Brain pericyte (primary cell): Measurements from ENCODE around the gene NFS1.
"Not testable (repeated sequence)": the region's sequence is repeated elsewhere in the genome, so short reads cannot be mapped to it uniquely, and the experiment has no call there.

Experiments used
- DNase-seq: peaks from one replicate; pipeline ENCODE4 v3.0.0-alpha.2; 2012; ENCODE audit warnings: low read depth, low spot score

NFS1 gene

GRCh38 chr20:35729836-35730582 lies 30.9 kb upstream of the NFS1 start:
- no peak for DNase-seq

GRCh38 chr20:35729283-35729807 lies 30.2 kb upstream of the NFS1 start:
- no peak for DNase-seq

- DNase-seq, result no peak
Observed at GRCh38 chr20:35726842-35727711, 27.9 kb upstream of the NFS1 start.

- no peak for DNase-seq
Observed at GRCh38 chr20:35724321-35725230, 25.4 kb upstream of the NFS1 start.

- not testable (repeated sequence) for DNase-seq
Observed at GRCh38 chr20:35723652-35724320, 24.6 kb upstream of the NFS1 start.

- DNase-seq, result not testable (repeated sequence)
Observed at GRCh38 chr20:35723275-35723639, 24.1 kb upstream of the NFS1 start.

GRCh38 chr20:35721621-35722020 lies 22.5 kb upstream of the NFS1 start:
- DNase-seq, result no peak

GRCh38 chr20:35721219-35721618 lies 22.1 kb upstream of the NFS1 start:
- DNase-seq, result no peak

GRCh38 chr20:35720165-35721123 lies 21.3 kb upstream of the NFS1 start:
- DNase-seq, result no peak

- no peak for DNase-seq
Observed at GRCh38 chr20:35719717-35720116, 20.6 kb upstream of the NFS1 start.

GRCh38 chr20:35718972-35719635 lies 20.0 kb upstream of the NFS1 start:
- no peak for DNase-seq

- DNase-seq, result not testable (repeated sequence)
Observed at GRCh38 chr20:35718321-35718720, 19.2 kb upstream of the NFS1 start.

GRCh38 chr20:35716330-35716729 lies 17.2 kb upstream of the NFS1 start:
- no peak for DNase-seq

- DNase-seq, result no peak
Observed at GRCh38 chr20:35715652-35716051, 16.5 kb upstream of the NFS1 start.

GRCh38 chr20:35714127-35714526 lies 15.0 kb upstream of the NFS1 start:
- no peak for DNase-seq

- not testable (repeated sequence) for DNase-seq
Observed at GRCh38 chr20:35713120-35713519, 14.0 kb upstream of the NFS1 start.

- DNase-seq, result no peak
Observed at GRCh38 chr20:35711588-35712209, 12.5 kb upstream of the NFS1 start.

- DNase-seq, result no peak
Observed at GRCh38 chr20:35710884-35711587, 11.9 kb upstream of the NFS1 start.
